ENCODE measurements around the gene TMED10. TPM values are rescaled to one million over a fixed set of nuclear protein-coding genes. Genes with fewer than 3 reads are reported as not detected.

TMED10 gene
- polyA plus RNA-seq, 1 of the 3 experiments (the other 2 are of a cell fraction), result 168 TPM

DNA sequence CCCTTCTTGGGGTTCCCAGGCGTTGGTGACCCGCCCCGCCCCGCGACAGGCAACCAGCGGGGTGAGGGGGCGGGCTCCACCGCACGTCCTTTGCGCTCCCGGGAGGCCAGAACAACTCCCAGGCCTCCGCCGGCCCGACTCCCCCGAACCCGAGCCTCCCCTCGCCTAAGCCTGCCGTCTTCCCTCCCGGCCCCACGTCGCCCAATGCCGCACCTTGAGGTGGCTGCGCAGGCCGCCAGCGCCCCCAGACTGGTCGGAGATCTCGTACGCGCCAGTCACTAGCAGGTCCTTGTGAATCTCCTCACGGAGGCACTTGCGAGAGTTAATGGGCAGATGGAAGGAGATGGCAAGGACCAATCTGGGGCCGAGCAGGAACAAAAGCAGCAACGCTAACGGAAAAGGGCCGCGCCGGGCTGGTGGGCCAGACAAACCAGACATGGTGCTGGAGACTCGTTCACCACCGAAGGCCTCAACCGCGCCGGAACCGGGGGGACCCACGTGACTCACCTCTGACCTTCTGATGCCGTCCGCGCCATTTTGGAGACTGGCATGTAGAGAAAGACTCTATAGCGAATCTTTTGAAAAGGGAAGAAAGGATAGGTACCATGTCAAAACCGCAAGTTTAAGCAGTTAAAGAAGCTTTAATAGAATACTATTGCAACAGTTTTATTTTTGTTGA lies at the start of gene TMED10 (continued):
- TF ChIP-seq, protein P1, sequence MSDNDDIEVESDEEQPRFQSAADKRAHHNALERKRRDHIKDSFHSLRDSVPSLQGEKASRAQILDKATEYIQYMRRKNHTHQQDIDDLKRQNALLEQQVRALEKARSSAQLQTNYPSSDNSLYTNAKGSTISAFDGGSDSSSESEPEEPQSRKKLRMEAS (IDR thresholded peaks at IDR 0.05; ENCODE audit: low read depth), result peak; percentile 86
- peak; percentile 37; the same call in 1 of the 2 replicates for TF ChIP-seq POLR2AphosphoS5 (IDR thresholded peaks at IDR 0.05; ENCODE audit: low read depth, low read length)
- peak; percentile 100 for TF ChIP-seq YY1 (IDR thresholded peaks at IDR 0.05; ENCODE audit: low read depth)
- TF ChIP-seq, protein P2, sequence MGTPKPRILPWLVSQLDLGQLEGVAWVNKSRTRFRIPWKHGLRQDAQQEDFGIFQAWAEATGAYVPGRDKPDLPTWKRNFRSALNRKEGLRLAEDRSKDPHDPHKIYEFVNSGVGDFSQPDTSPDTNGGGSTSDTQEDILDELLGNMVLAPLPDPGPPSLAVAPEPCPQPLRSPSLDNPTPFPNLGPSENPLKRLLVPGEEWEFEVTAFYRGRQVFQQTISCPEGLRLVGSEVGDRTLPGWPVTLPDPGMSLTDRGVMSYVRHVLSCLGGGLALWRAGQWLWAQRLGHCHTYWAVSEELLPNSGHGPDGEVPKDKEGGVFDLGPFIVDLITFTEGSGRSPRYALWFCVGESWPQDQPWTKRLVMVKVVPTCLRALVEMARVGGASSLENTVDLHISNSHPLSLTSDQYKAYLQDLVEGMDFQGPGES (IDR thresholded peaks at IDR 0.05; ENCODE audit: low read depth, low read length), result no peak
- TF ChIP-seq EZH2phosphoT487 (IDR thresholded peaks at IDR 0.05; ENCODE audit: borderline replicate concordance, low read depth), result no peak
- TF ChIP-seq, protein P3, sequence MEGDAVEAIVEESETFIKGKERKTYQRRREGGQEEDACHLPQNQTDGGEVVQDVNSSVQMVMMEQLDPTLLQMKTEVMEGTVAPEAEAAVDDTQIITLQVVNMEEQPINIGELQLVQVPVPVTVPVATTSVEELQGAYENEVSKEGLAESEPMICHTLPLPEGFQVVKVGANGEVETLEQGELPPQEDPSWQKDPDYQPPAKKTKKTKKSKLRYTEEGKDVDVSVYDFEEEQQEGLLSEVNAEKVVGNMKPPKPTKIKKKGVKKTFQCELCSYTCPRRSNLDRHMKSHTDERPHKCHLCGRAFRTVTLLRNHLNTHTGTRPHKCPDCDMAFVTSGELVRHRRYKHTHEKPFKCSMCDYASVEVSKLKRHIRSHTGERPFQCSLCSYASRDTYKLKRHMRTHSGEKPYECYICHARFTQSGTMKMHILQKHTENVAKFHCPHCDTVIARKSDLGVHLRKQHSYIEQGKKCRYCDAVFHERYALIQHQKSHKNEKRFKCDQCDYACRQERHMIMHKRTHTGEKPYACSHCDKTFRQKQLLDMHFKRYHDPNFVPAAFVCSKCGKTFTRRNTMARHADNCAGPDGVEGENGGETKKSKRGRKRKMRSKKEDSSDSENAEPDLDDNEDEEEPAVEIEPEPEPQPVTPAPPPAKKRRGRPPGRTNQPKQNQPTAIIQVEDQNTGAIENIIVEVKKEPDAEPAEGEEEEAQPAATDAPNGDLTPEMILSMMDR (IDR thresholded peaks at IDR 0.05), result no peak; the same call in 1 of the 2 replicates
- TF ChIP-seq MXI1 (IDR thresholded peaks at IDR 0.05; ENCODE audit: low read depth, low read length), result no peak

DNA sequence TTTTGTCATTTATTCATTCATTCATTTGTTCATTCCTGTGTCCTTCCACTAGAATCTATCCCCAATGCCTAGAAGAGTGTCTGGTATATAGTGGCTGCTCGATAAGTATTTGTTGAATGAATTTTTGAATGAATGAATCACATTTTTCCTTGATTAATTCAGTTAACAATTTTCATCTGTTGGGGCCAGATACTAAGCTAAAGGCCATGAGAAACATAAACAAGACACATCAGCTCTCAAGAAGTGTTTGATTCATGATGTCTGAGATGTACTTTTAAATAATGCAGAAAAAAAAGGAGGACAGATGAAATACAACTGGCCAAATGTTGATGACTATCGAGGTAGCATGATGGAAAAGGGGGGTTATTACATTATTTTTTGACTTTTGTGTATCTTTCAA lies 48.1 kb upstream of the TMED10 start:
- no peaks in the 10 kb centered on the region for H3F3A ChIP-seq (replicated peaks; ENCODE audit: insufficient read depth)
- TF ChIP-seq POLR2AphosphoS5 (IDR thresholded peaks at IDR 0.05; ENCODE audit: low read depth, low read length) (no peak), TAF1 (IDR thresholded peaks at IDR 0.05; ENCODE audit: borderline replicate concordance, low read depth, low read length) (no peak), RCOR1 (IDR thresholded peaks at IDR 0.05; ENCODE audit: low read length) (no peak), GATA2 (CRISPR knock-in tag; IDR thresholded peaks at IDR 0.05) (no peak), YY1 (IDR thresholded peaks at IDR 0.05; ENCODE audit: low read depth) (no peak), GABPA (IDR thresholded peaks at IDR 0.05; ENCODE audit: low read depth) (no peak), JUND (IDR thresholded peaks at IDR 0.05) (no peak), FOXJ3 (CRISPR knock-in tag; IDR thresholded peaks at IDR 0.05) (no peak), NFIC (IDR thresholded peaks at IDR 0.05; ENCODE audit: borderline replicate concordance) (no peak), FOSL2 (IDR thresholded peaks at IDR 0.05; ENCODE audit: borderline replicate concordance, low read depth) (no peak), RAD21 (IDR thresholded peaks at IDR 0.05; ENCODE audit: low read length) (no peak), RFX5 (IDR thresholded peaks at IDR 0.05; ENCODE audit: low read length) (no peak), RXRA (IDR thresholded peaks at IDR 0.05; ENCODE audit: borderline replicate concordance, low read depth) (no peak)
- TF ChIP-seq, protein P2 (IDR thresholded peaks at IDR 0.05; ENCODE audit: low read depth, low read length), result no peak
- TF ChIP-seq, protein P4, sequence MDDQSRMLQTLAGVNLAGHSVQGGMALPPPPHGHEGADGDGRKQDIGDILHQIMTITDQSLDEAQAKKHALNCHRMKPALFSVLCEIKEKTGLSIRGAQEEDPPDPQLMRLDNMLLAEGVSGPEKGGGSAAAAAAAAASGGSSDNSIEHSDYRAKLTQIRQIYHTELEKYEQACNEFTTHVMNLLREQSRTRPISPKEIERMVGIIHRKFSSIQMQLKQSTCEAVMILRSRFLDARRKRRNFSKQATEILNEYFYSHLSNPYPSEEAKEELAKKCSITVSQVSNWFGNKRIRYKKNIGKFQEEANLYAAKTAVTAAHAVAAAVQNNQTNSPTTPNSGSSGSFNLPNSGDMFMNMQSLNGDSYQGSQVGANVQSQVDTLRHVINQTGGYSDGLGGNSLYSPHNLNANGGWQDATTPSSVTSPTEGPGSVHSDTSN (IDR thresholded peaks at IDR 0.05), result no peak
- TF ChIP-seq, protein P5, sequence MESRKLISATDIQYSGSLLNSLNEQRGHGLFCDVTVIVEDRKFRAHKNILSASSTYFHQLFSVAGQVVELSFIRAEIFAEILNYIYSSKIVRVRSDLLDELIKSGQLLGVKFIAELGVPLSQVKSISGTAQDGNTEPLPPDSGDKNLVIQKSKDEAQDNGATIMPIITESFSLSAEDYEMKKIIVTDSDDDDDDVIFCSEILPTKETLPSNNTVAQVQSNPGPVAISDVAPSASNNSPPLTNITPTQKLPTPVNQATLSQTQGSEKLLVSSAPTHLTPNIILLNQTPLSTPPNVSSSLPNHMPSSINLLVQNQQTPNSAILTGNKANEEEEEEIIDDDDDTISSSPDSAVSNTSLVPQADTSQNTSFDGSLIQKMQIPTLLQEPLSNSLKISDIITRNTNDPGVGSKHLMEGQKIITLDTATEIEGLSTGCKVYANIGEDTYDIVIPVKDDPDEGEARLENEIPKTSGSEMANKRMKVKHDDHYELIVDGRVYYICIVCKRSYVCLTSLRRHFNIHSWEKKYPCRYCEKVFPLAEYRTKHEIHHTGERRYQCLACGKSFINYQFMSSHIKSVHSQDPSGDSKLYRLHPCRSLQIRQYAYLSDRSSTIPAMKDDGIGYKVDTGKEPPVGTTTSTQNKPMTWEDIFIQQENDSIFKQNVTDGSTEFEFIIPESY (IDR thresholded peaks at IDR 0.05; ENCODE audit: borderline replicate concordance, low read depth), result no peak
- no peaks in the 10 kb centered on the region for H4K20me1 ChIP-seq (ENCODE audit: insufficient read depth)
- 67% methylated on average over 2 of the region's 2 CpGs for WGBS (ENCODE audit: low lambda C conversion rate)
- H2AFZ ChIP-seq (ENCODE audit: low read depth), result no peak overlapping the region
- no peaks in the 10 kb centered on the region for H3K79me2 ChIP-seq (ENCODE audit: insufficient read depth)
- no peak overlapping the region for H3K4me2 ChIP-seq
- no peak overlapping the region for H3K4me3 ChIP-seq (ENCODE audit: low read depth in 2 of 2, low read length in 1 of 2)
- no peak overlapping the region for H3K9ac ChIP-seq
- no peaks in the 10 kb centered on the region for H3K36me3 ChIP-seq (replicated peaks in 1 of 2; ENCODE audit: control insufficient read depth in 1 of 2, insufficient read depth in 2 of 2, low read length in 1 of 2)
- DNase-seq, result no peak
- POLR2A ChIA-PET, result no interaction called here
- no peaks in the 10 kb centered on the region for H3K9me3 ChIP-seq
- CTCF ChIA-PET, result no interaction called here
- no peak overlapping the region for H3K27ac ChIP-seq (ENCODE audit: low read depth in 2 of 2, low read length in 1 of 2)
- H3K4me1 ChIP-seq (ENCODE audit: control insufficient read depth in 1 of 2, insufficient read depth in 2 of 2, low read depth in 1 of 2, low read length in 1 of 2), result no peaks in the 10 kb centered on the region; a peak in 2 of 4 replicates
- no peaks in the 10 kb centered on the region for H3K27me3 ChIP-seq (ENCODE audit: insufficient read depth)
- no peaks in the 10 kb centered on the region for H3K9me2 ChIP-seq
